Thyroid gland (tissue), 4 donors: ENCODE measurements around the gene CAMTA1.

Source experiments
- POLR2A ChIP-seq, 2 donors: fragments of 450-650 bp; IDR thresholded peaks; one replicate each; pipeline ENCODE4 v1.6.1; 2017; ENCODE audit warnings: antibody characterized with exemption in 2 of 2, mild to moderate bottlenecking in 2 of 2, moderate library complexity in 1 of 2
- TF ChIP-seq, protein P1 (sequence below), 6 experiments: fragments of 200-600 bp in 3 of 6; fragments of 450-650 bp in 3 of 6; sonication (generic) in 3 of 6; IDR thresholded peaks; one replicate each; pipeline ENCODE4 v1.5.1; 2016 to 2019; ENCODE audit warnings: antibody characterized with exemption in 6 of 6, mild to moderate bottlenecking in 2 of 6, inconsistent platforms in 1 of 6, moderate library complexity in 1 of 6

DNA sequence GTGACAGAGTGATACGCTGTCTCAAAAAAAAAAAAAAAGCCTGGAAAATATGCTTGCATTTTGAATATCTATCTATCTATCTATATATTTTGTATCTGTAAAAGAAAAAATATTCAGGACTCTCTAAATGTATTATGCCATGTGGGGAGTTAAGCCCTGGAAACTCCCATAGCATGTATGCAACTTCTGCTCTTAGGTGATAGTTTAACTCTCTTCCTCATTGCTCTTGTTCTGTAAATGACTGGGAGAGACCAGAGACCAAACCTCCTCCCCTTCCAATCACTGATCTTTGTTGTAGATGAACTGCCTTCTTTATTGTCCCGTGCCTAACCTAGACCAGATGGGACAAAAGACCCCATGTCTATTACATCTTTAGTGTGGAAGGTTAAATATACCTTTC is 37.6 kb upstream of the CAMTA1 start:
- TF ChIP-seq, protein P1, sequence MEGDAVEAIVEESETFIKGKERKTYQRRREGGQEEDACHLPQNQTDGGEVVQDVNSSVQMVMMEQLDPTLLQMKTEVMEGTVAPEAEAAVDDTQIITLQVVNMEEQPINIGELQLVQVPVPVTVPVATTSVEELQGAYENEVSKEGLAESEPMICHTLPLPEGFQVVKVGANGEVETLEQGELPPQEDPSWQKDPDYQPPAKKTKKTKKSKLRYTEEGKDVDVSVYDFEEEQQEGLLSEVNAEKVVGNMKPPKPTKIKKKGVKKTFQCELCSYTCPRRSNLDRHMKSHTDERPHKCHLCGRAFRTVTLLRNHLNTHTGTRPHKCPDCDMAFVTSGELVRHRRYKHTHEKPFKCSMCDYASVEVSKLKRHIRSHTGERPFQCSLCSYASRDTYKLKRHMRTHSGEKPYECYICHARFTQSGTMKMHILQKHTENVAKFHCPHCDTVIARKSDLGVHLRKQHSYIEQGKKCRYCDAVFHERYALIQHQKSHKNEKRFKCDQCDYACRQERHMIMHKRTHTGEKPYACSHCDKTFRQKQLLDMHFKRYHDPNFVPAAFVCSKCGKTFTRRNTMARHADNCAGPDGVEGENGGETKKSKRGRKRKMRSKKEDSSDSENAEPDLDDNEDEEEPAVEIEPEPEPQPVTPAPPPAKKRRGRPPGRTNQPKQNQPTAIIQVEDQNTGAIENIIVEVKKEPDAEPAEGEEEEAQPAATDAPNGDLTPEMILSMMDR (IDR thresholded peaks at IDR 0.05) = no peak
- no peak for TF ChIP-seq POLR2A (IDR thresholded peaks at IDR 0.05)
